GM12872 (cell line): ENCODE data around the gene TFAM.

Experiments
- CTCF ChIP-seq: IDR thresholded peaks from 3 replicates; pipeline ENCODE4 v1.5.1; 2011; ENCODE audit warnings: low read depth, mild to moderate bottlenecking, low read length, moderate library complexity; ENCODE audit not compliant: insufficient read depth

The TFAM gene

DNA sequence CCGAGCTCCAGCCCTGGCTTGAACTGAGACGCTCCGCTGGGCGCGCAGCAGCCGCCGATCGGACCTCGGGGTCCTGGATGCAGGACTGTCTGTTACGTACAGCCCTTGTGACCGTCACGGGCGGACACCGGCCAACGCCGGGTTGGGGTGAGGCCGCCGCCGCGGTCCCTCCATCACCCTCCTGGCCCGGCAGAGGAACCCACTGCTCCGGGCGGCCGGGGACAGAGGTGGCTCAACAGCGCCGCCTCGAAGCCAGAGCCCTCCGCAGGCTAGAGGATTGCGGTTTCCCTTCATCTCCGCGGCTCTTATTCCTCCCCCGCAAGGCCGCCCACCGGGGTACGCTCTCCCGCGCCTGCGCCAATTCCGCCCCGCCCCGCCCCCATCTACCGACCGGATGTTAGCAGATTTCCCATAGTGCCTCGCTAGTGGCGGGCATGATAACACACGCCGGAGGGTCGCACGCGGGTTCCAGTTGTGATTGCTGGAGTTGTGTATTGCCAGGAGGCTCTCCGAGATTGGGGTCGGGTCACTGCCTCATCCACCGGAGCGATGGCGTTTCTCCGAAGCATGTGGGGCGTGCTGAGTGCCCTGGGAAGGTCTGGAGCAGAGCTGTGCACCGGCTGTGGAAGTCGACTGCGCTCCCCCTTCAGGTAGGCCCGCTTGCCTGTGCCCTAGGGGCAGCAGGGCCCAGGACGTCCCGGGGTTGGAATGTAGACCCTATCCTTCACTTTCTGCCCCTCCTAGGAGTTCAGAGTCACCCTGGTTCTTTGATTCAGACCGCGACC is at the start of gene TFAM:
Gene TFAM (plus strand): TSS at position 412 of the 785 bp plus-strand sequence. CDS start 138 bp downstream, at position 550.
- TF ChIP-seq CTCF = peak; percentile 62

- no peak for TF ChIP-seq CTCF
Measured at GRCh38 chr10:58336242-58336641, 49.0 kb upstream of the TFAM start.

DNA sequence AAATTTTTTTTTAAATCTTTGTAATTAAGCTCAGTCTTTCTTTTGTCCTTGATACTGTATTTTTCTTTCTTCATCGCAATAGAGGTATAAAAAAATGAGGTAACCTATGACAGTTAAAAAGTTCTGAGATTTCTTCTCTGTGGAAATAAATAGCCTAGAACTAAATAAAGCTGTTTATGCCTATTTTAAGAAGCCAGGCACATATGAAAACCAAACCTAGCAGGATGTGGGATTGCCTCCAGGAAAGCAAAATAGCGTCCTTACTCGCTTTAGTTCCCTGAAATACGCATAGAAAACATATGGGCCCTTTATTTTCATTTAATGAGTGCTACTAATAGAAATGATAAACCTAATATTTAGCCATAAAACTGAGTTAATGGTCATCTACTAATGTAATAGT is 43.8 kb upstream of the TFAM start:
- TF ChIP-seq CTCF = no peak

GRCh38 chr10:58341947-58342346 is 43.3 kb upstream of the TFAM start:
- TF ChIP-seq CTCF = no peak

- TF ChIP-seq CTCF = no peak
Measured at GRCh38 chr10:58347967-58348366, 37.2 kb upstream of the TFAM start.

- no peak for TF ChIP-seq CTCF
Measured at GRCh38 chr10:58348571-58349033, 36.6 kb upstream of the TFAM start.

DNA sequence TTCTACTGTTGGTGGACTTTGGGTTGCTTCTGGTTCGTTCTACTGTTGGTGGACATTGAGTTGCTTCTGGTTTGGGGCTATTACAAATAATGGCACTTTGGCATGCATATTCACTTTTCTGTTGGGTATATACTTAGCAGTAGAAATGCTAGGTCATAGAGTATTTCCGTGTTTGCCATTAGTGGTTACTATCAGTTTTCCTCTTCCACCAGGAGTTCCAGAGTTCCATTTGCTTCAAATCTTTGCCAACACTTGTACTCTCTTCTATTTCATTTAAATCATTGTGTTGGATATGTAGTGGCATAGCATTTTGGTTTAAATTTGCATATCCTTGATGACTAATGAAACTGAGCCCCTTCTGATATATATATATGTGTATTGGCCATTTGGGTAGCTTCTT is 35.2 kb upstream of the TFAM start:
- TF ChIP-seq CTCF = no peak
